ENCODE results near the gene HERPUD1.

HERPUD1 gene

GRCh38 chr16:56981729-56982271, 49.9 kb downstream of the HERPUD1 start (continued):
- no peak for TF ChIP-seq ZBTB26 (tag by site-specific recombination; optimal IDR thresholded peaks at IDR 0.05)
- TF ChIP-seq ZNF555 (tag by site-specific recombination; conservative IDR thresholded peaks at IDR 0.05): no peak
- no peak for TF ChIP-seq ZNF518A (tag by site-specific recombination; conservative IDR thresholded peaks at IDR 0.05; ENCODE audit: low read depth)
- no peak for TF ChIP-seq ZNF280C (tag by site-specific recombination; IDR thresholded peaks at IDR 0.05)
- TF ChIP-seq ZNF791 (tag by site-specific recombination; IDR thresholded peaks at IDR 0.05): no peak
- no peak for TF ChIP-seq ZNF292 (tag by site-specific recombination; IDR thresholded peaks at IDR 0.05; ENCODE audit: borderline replicate concordance, low read depth)

DNA sequence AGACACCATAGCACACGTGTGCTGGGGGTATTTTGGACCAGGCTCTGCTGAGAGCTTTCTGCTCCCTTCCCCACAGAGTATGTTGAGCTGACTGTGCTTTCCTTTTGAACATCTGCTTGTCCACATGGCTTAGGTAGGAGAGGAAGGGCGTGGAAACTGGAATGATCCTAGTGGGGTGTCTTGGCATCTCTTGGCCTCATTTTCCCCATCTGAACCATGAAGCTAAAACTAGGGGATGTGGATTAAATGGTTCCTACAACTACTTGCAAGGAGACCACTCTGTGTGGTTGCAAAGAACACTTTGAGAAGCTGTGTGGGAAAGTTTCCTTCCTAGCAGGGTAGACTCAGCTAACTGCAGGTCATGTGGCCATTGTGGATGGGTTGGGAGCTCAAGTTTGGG, 50.8 kb downstream of the HERPUD1 start:
- no peak overlapping the region for H3K27ac ChIP-seq (ENCODE audit: extremely low read depth, low read depth, low read length)
- H3K9me3 ChIP-seq (ENCODE audit: control insufficient read depth, insufficient read depth, low read depth, low read length): no peaks in the 10 kb centered on the region
- POLR2A ChIA-PET: no interaction called here
- TF ChIP-seq ZNF623 (tag by site-specific recombination; IDR thresholded peaks at IDR 0.05): no peak
- no peak for TF ChIP-seq ZNF654 (tag by site-specific recombination; IDR thresholded peaks at IDR 0.05; ENCODE audit: low read depth)
- no peak for TF ChIP-seq REPIN1 (tag by site-specific recombination; IDR thresholded peaks at IDR 0.05; ENCODE audit: low read depth)
- TF ChIP-seq ZBTB20 (tag by site-specific recombination; IDR thresholded peaks at IDR 0.05): no peak
- TF ChIP-seq ZNF214 (tag by site-specific recombination; IDR thresholded peaks at IDR 0.05; ENCODE audit: borderline replicate concordance): no peak
- TF ChIP-seq ZNF549 (tag by site-specific recombination; IDR thresholded peaks at IDR 0.05): no peak
- no peak for TF ChIP-seq BCL11B (tag by site-specific recombination; IDR thresholded peaks at IDR 0.05; ENCODE audit: low read depth)
- TF ChIP-seq ZNF76 (tag by site-specific recombination; IDR thresholded peaks at IDR 0.05; ENCODE audit: borderline replicate concordance, low read depth): no peak
- no peaks in the 10 kb centered on the region for H3K4me1 ChIP-seq (ENCODE audit: control insufficient read depth, insufficient read depth, low read length)
- H3K36me3 ChIP-seq (ENCODE audit: control insufficient read depth in 2 of 2, insufficient read depth in 1 of 2, low read length in 2 of 2): no peaks in the 10 kb centered on the region
- CTCF ChIA-PET: no interaction called here
- no peak overlapping the region for H3K4me3 ChIP-seq (ENCODE audit: low read depth, low read length)

- POLR2A ChIA-PET: no interaction called here
- Histone ChIP-seq H3K4me1 (ENCODE audit: control insufficient read depth, insufficient read depth, low read length) (no peaks in the 10 kb centered on the region), H3K4me3 (ENCODE audit: low read depth, low read length) (no peak overlapping the region), H3K27ac (ENCODE audit: extremely low read depth, low read depth, low read length) (no peak overlapping the region), H3K36me3 (ENCODE audit: control insufficient read depth in 2 of 2, insufficient read depth in 1 of 2, low read length in 2 of 2) (no peaks in the 10 kb centered on the region), H3K9me3 (ENCODE audit: control insufficient read depth, insufficient read depth, low read depth, low read length) (no peaks in the 10 kb centered on the region)
- CTCF ChIA-PET: interaction anchor here (1.7 kb wide), 1 partner anchor 18 kb away, joined by 14 read pairs; no protein-coding TSS in a partner anchor
- TF ChIP-seq SETDB1 (IDR thresholded peaks at IDR 0.05; ENCODE audit: insufficient read length, low read length): no peak
- TF ChIP-seq ZNF747 (tag by site-specific recombination; IDR thresholded peaks at IDR 0.05): no peak
- TF ChIP-seq ZNF37A (tag by site-specific recombination; IDR thresholded peaks at IDR 0.05): no peak
- no peak for TF ChIP-seq EGR2 (tag by site-specific recombination; IDR thresholded peaks at IDR 0.05; ENCODE audit: low read depth)
- no peak for TF ChIP-seq ZBTB1 (tag by site-specific recombination; IDR thresholded peaks at IDR 0.05)
- no peak for TF ChIP-seq KLF1 (tag by site-specific recombination; IDR thresholded peaks at IDR 0.05)
- TF ChIP-seq CTCF (tag by site-specific recombination; IDR thresholded peaks at IDR 0.05): no peak
- TF ChIP-seq ZEB2 (tag by site-specific recombination; IDR thresholded peaks at IDR 0.05): no peak
- TF ChIP-seq TRIM28 (IDR thresholded peaks at IDR 0.05; ENCODE audit: borderline replicate concordance, low read length): no peak
Observed at GRCh38 chr16:56983211-56983751, 51.3 kb downstream of the HERPUD1 start.

All from HEK293 (cell line).